Kidney (tissue), 14 donors: ENCODE results near the gene SERTAD1. TPM values are rescaled to one million over a fixed set of nuclear protein-coding genes. Genes with fewer than 3 reads are reported as not detected.

ENCODE experiments used
- DNase-seq, 5 donors: peaks; one replicate each; pipeline ENCODE4 v3.0.0-alpha.2; 2013 to 2020
- FAIRE-seq: peaks from 2 replicates; lab custom pipeline; 2012; peaks lifted over from hg19 to GRCh38; lab: Jason Lieb, UNC
- H3K27ac ChIP-seq, 2 donors: one replicate each; pipeline ENCODE4 v1.7.0; 2013; ENCODE audit warnings: low read depth in 2 of 2, low read length in 2 of 2, inconsistent platforms in 1 of 2
- H3K27me3 ChIP-seq: one replicate; pipeline ENCODE4 v1.7.1; 2013; ENCODE audit warnings: low read length, inconsistent platforms; ENCODE audit not compliant: control insufficient read depth, insufficient read depth
- H3K36me3 ChIP-seq, 3 donors: one replicate each; pipeline versions ENCODE4 v1.7.0 to v1.7.1; 2013; ENCODE audit warnings: low read length in 3 of 3, control low read depth in 1 of 3, inconsistent platforms in 1 of 3; ENCODE audit not compliant: insufficient read depth in 3 of 3, control insufficient read depth in 2 of 3
- H3K4me1 ChIP-seq, 3 donors: one replicate each; pipeline versions ENCODE4 v1.7.0 to v1.7.1; 2013; ENCODE audit warnings: low read length in 3 of 3, inconsistent platforms in 1 of 3, low read depth in 1 of 3; ENCODE audit not compliant: control insufficient read depth in 2 of 3, insufficient read depth in 2 of 3
- H3K4me3 ChIP-seq, 3 donors: one replicate each; pipeline versions ENCODE4 v1.7.0 to v1.8.1; 2013; ENCODE audit warnings: low read length in 3 of 3, control low read depth in 1 of 3, inconsistent platforms in 1 of 3
- H3K9ac ChIP-seq, 3 donors: one replicate each; pipeline versions ENCODE4 v1.7.0 to v1.7.1; 2013; ENCODE audit warnings: low read length in 3 of 3, control low read depth in 1 of 3, inconsistent platforms in 1 of 3
- H3K9me3 ChIP-seq, 3 donors: one replicate each; pipeline versions ENCODE4 v1.7.0 to v1.7.1; 2013; ENCODE audit warnings: low read length in 3 of 3, control low read depth in 1 of 3, inconsistent platforms in 1 of 3; ENCODE audit not compliant: control insufficient read depth in 2 of 3, insufficient read depth in 1 of 3
- intact Hi-C: fragments of 100-400 bp; cut with DNase I; formaldehyde crosslinking; loops from one replicate; pipeline ENCODE4 v1.11.1; 2022
- polyA plus RNA-seq: library from polyadenylated mRNA; stranded (reverse); fragments of 350-450 nt; fragmentation: Illumina TruSeq; extraction: RNeasy Lipid Tissue Mini Kit (QIAGEN cat#74804); gene quantifications from one replicate; pipeline ENCODE4 v1.2.3, GENCODE V29; 2014; ENCODE audit warnings: low read depth, low replicate concordance; ENCODE audit not compliant: insufficient read depth
- total RNA-seq: library from RNA; stranded (reverse); fragmentation: NEBNext Ultra II Directional; extraction: Animal tissue kit (Norgen Biotek cat#: 25700); gene quantifications from one replicate; pipeline ENCODE4 v1.2.1, GENCODE V29; 2021
- TF ChIP-seq, protein P1 (sequence below): IDR thresholded peaks from 3 replicates; pipeline ENCODE4 v1.5.1; 2012; ENCODE audit warnings: mild to moderate bottlenecking, moderate library complexity, borderline replicate concordance; ENCODE audit not compliant: insufficient read depth; ENCODE audit errors: extremely low read depth
- donor health status: control.
- donor health status: control.
- donor health status: control.
- donor health status: control.
- donor health status: control.
- donor health status: DM: yes; HTN: yes; CAD: no.
- donor health status: Normal renal cell carcinoma (clear cell type).

The SERTAD1 gene
- total and polyA plus RNA-seq, 2 donors from 2014 or later = 14.8 to 18.2 TPM

DNA sequence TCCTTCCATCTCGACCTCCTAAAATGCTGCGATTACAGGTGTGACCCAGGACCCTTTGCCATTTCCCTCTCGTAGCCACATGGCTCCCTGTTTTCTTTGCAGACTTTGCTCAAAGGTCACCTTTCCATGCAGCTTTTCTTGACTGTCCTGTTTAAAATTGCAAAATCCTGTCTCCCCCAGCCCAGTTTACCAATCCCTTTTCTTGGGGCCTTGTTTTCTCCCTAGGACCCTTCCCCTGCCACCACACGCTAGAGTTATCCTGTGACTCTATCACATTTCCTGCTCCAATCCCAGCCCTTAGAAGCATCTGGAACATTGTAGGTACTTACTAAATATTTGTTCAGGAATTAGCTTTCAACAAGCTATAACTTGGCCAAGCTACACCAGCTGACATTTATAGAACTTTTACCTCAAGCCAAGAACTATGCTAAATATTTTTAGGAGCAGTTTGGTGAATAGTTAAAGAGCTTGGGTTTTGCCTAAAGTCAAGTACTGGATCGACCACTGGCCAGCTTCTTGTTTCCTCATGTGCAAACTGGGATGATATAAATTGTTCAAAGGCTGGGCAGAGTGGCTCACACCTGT lies 27.5 kb upstream of the SERTAD1 start:
- Histone ChIP-seq H3K9me3 (no peaks in the 10 kb centered on the region), H3K9ac (no peak overlapping the region), H3K27me3 (no peaks in the 10 kb centered on the region), H3K36me3 (peaks cover 0 to 7% (median 2%) of the 10 kb centered on the region in 3 donors), H3K4me1 (no peaks in the 10 kb centered on the region), H3K27ac (no peak overlapping the region), H3K4me3 (no peak overlapping the region)
- DNase-seq = no peak
- no peak for FAIRE-seq
- TF ChIP-seq, protein P1, sequence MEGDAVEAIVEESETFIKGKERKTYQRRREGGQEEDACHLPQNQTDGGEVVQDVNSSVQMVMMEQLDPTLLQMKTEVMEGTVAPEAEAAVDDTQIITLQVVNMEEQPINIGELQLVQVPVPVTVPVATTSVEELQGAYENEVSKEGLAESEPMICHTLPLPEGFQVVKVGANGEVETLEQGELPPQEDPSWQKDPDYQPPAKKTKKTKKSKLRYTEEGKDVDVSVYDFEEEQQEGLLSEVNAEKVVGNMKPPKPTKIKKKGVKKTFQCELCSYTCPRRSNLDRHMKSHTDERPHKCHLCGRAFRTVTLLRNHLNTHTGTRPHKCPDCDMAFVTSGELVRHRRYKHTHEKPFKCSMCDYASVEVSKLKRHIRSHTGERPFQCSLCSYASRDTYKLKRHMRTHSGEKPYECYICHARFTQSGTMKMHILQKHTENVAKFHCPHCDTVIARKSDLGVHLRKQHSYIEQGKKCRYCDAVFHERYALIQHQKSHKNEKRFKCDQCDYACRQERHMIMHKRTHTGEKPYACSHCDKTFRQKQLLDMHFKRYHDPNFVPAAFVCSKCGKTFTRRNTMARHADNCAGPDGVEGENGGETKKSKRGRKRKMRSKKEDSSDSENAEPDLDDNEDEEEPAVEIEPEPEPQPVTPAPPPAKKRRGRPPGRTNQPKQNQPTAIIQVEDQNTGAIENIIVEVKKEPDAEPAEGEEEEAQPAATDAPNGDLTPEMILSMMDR = no peak
- intact Hi-C loops = no loop called here

DNA sequence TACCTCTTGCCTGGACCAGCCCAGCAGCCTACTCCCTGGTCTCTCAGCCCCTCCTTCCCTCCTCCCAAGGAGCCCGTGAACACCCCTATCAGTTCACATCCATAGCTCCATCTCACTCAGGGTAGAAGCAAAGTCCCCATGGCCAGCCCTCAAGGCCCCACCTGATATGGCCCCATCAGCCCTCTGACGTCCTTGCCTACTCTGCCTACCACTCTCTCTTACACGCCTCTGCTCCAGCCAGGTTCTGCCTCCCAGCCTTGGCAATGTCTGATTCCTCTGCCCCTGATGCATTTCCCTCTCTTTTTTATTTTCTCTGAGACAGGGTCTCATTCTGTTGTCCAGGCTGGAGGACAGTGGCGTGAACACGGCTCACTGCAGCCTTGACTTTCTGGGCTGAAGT lies 26.2 kb upstream of the SERTAD1 start:
- Histone ChIP-seq H3K27me3 (no peaks in the 10 kb centered on the region), H3K4me3 (no peak overlapping the region), H3K27ac (no peak overlapping the region), H3K36me3 (peaks cover 2 to 11% (median 6%) of the 10 kb centered on the region in 3 donors), H3K4me1 (no peaks in the 10 kb centered on the region), H3K9me3 (no peaks in the 10 kb centered on the region), H3K9ac (no peak overlapping the region)
- FAIRE-seq = no peak
- intact Hi-C loops = no loop called here
- DNase-seq = no peak
- TF ChIP-seq, protein P1 = no peak

DNA sequence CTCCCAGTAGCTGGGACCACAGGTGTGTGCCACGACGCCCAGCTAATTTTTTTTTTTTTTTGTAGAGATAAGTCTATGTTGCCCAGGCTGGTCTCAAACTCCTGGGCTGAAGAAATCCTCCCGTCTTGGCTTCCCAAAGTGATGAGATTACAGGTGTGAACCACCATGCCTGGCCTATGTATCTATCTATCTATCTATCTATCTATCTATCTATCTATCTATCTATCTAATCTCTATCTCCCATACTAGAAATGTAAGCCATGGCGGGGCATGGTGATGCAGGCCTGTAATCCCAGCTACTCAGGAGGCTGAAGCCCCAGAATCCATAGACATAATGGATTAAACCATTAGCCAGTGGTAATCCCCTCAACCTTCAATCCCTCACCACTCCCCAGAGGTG lies 24.9 kb upstream of the SERTAD1 start:
- TF ChIP-seq, protein P1 = no peak
- Histone ChIP-seq H3K36me3 (peaks cover 2 to 11% (median 6%) of the 10 kb centered on the region in 3 donors), H3K9me3 (no peaks in the 10 kb centered on the region), H3K4me3 (no peak overlapping the region), H3K9ac (no peak overlapping the region), H3K27ac (no peak overlapping the region), H3K27me3 (no peaks in the 10 kb centered on the region), H3K4me1 (peaks cover 0 to 3% (median 1%) of the 10 kb centered on the region in 3 donors)
- DNase-seq (no peak), FAIRE-seq (no peak)
- intact Hi-C loops = no loop called here

DNA sequence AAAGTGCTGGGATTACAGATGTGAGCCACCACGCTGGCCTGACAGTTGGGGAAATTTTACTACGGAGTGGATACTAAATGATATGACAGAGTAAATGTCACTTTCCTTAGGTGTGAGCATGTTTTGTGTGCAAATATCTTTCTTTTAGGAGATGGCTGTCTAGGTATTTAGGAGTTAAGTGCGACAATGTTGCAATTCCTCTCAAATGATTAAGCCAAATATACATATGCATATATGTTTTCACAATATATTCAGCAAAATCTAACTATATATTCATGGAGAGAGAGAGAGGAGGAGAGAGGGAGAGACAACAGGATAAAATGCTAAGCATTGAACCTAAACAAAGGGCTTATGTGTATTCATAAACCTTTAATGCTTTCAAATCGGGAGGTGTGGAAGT lies 23.7 kb upstream of the SERTAD1 start:
- DNase-seq (no peak), FAIRE-seq (no peak)
- H3K27me3 ChIP-seq = no peaks in the 10 kb centered on the region
- H3K9me3 ChIP-seq = no peaks in the 10 kb centered on the region
- H3K4me1 ChIP-seq = peaks cover 0 to 5% (median 4%) of the 10 kb centered on the region in 3 donors
- H3K27ac ChIP-seq = no peak overlapping the region
- intact Hi-C loops = no loop called here
- TF ChIP-seq, protein P1 = no peak
- H3K9ac ChIP-seq = no peak overlapping the region
- H3K36me3 ChIP-seq = peaks cover 2 to 11% (median 6%) of the 10 kb centered on the region in 3 donors
- no peak overlapping the region for H3K4me3 ChIP-seq
